WI38 (cell line): ENCODE data around the gene HES6.

Experiments used
- H3K4me3 ChIP-seq: 2 replicates; pipeline ENCODE4 v1.5.1; 2011; ENCODE audit warnings: low read depth, mild to moderate bottlenecking, control low read depth, low read length
- TF ChIP-seq, protein P1 (sequence below): IDR thresholded peaks from 2 replicates; pipeline ENCODE4 v1.5.1; 2012; ENCODE audit warnings: low read depth, mild to moderate bottlenecking, control low read depth, low read length

The HES6 gene

DNA sequence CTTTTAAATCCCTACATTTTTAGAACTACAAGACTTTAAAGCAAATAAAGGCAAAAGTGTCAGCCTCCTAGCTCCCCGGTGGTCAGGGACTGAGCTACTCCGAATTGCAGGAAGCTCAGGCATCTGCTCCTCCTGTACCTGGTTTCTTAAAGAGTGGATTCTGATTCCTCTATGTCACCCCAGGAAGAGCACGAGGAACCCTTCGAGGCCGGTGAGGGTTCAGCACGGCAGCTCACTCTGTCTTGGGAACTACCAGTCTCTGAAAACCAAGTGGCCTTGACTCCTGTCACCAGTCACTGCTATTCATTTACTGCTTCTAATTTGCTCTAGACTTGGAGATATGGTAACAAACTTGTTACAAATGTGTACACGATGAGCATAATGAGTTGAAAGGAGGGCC lies 46.3 kb upstream of the HES6 start:
- H3K4me3 ChIP-seq: no peak overlapping the region
- TF ChIP-seq, protein P1, sequence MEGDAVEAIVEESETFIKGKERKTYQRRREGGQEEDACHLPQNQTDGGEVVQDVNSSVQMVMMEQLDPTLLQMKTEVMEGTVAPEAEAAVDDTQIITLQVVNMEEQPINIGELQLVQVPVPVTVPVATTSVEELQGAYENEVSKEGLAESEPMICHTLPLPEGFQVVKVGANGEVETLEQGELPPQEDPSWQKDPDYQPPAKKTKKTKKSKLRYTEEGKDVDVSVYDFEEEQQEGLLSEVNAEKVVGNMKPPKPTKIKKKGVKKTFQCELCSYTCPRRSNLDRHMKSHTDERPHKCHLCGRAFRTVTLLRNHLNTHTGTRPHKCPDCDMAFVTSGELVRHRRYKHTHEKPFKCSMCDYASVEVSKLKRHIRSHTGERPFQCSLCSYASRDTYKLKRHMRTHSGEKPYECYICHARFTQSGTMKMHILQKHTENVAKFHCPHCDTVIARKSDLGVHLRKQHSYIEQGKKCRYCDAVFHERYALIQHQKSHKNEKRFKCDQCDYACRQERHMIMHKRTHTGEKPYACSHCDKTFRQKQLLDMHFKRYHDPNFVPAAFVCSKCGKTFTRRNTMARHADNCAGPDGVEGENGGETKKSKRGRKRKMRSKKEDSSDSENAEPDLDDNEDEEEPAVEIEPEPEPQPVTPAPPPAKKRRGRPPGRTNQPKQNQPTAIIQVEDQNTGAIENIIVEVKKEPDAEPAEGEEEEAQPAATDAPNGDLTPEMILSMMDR: no peak

DNA sequence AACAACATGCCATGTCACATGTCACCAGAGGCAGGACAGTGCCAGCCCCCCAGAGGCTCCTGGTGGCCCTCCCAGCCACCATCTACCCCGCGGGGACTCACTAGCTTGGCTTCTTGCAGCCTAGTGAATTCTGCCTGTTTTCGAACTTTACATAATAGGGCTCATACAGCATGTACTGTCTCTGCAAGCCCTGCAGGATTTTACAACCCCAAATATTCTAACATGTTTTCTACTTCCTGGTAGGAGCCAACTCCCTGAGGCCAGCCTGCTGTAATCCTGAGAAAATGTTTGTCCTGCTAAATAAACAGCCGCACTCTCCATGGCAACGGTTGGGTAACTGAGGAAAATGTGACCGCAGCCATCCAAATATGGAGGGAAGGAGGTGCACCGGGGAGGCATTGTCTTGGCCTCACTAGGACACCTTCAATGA lies 45.8 kb upstream of the HES6 start:
- TF ChIP-seq, protein P1: no peak
- H3K4me3 ChIP-seq: no peak overlapping the region

DNA sequence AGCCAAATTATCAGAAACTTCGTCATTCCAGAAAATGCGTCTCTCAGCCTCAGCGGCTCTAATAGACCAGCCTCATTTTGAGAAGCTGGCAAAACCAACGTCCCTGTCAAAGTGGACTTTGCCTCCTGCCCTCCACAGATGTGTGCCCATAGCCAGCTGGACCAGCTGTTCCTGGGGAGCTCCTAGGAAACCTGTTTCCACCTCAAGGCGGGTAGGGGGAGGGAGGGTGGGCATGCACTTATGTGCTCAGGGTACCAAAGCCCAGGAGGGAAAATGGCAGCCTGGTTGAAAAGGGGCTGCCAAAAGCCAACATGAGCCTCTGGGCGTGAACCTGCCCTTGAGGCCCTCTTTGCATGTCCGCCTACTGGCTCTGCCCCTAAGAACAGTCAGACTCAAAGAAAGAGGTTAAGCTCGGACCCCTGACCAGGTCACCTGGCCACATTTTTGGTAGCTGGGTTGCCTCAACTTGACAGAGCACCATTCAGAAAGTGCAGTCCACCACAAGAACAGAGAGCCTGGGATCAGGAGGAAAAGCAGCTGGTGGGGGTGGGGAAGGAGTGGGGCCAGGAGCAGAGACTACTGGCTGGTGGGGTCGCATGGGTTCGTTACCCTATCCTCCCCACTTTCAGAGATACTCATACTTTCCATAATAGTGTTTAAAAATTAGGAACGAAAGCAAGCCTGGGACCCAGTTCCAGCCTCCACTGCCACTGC lies 45.1 kb upstream of the HES6 start:
- TF ChIP-seq, protein P1: no peak
- no peak overlapping the region for H3K4me3 ChIP-seq

DNA sequence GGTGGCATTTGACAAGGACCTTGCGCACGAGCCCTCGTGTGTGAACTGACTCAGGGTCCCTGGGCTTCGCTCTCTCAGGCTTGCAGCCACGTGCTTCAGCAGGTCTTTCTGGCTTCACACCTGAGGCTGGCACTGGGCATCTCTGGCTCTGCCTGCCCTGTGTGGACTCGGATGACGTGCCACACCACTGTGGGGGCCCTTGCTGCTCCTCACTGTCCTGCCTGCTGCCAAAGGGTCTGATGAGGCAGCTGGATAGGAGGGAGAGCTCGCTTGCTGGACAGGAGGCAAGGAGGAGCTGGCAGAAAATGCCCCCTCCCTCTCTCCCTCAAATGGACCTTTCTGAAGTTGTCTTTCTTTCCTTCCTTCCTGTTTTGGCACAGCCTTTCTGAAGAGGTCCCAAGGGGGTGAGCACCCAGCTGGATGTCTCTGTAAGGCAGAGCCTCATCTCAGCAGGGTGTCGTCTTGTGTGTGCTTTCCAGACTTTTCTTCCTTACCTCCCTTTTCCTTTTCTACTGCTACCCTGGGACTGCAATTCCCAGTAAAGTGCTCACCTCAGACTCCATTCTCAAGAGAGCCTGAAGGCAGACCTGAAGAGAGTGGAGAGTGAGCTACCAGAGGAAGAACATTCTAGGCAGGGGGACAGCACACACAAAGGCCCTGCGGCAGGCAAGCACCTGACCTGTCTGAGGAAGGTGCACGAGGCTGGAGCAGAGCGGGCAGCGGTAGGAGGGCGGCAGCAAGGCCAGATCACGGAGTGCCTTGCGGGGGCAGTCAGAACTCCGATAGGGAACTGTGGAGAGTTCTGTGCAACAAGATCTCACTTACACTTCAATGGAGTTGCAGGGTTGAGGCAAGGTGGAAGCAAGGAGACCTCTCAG lies 43.3 kb upstream of the HES6 start:
- TF ChIP-seq, protein P1: no peak
- H3K4me3 ChIP-seq: no peak overlapping the region

DNA sequence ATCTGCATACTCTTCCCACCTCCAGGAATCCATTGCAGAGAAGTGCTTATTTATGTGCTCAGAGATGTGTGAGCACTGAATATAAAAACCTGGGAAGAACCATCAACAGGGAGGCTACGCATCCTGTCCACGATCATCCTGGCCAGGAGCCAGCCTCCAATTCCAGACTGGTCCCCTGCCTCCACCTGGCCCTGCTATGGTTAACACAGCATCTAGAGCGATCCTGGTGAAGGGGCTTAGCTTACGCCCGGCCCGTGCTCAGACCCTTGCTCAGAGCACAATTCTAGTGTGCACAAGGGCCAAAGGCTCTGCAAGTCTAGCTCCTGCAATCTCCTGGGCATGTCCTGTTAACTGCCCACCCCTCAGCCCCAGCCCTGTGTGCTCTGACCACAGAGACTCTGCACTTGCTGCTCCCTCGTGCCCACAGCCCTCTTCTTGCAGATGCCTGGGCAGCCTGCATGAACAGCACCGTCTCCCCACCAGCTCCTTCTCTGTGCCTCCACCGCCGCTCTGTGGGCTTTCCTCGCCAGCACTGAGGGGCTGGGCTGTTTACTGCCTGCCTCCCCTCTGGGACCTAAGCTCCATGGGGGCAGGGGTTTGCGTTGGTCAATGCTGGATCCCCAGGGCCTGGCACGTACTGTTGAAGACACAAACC lies 42.1 kb upstream of the HES6 start:
- TF ChIP-seq, protein P1: no peak
- no peak overlapping the region for H3K4me3 ChIP-seq

DNA sequence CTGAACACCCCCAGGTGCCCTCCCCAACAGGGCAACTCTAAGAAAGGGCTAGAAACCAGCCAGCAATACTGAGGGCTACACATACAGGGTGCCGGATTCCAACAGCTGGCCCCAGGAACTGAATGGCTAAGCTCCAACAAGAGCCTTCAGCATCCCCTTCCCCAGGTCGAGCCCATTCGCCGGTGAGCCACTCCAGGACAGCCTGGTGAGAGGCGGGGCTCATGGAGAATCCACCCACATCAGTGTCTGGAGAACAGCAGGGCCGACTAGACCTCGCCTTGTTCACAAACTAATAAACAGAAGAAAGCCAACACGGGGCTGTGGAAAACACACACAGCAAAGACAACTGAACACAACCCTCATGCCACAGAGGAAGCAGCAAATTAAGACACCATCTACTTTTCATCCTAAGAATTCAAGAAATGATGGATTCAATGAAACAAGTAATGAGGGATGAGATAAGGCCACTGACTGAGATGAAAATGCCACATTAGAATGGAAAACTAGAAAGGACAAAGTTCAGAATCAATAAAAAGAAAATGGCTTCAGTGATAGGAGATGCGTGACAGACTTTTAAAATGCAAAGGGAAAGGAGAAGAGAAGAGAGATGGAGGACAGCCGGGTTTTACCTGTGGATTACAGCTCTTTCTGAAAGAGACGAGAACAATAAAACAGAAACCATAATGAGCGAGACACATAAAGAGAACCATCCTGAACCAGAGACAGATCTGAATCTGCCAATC lies 40.4 kb upstream of the HES6 start:
- TF ChIP-seq, protein P1: no peak
- no peak overlapping the region for H3K4me3 ChIP-seq
